HG02973 (cell line): ENCODE data around the gene TYSND1.
"Not testable (repeated sequence)": the region's sequence is repeated elsewhere in the genome, so short reads cannot be mapped to it uniquely, and the experiment has no call there.

Source experiments
- ATAC-seq: cut with Tn5 transposase; IDR thresholded peaks from one replicate; pipeline ENCODE4 v1.9.1; 2021; ENCODE audit warnings: moderate library complexity; ENCODE audit not compliant: unreplicated experiment

TYSND1 gene

DNA sequence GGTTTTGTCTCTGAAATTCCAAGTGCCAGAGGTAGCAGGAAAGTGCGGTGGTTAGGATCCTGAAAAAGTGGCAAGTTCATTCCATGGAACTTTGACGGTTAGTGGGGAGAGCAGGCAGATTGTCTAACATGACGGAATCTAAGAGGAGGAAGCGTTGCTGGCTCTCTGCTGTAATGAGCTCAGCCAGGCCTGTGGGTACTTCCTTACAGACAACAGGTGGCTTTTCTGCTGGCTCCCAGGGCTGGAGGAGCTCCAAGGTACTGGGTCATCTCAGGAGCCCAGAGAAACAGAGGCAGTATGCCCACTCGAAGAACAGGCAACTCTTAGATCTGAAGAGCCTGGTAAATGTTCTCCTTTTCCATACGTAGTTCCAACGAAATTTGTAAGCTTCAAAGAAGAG is 10.8 kb downstream of the TYSND1 start:
- ATAC-seq, result no peak

GRCh38 chr10:70135046-70135445 is 11.5 kb downstream of the TYSND1 start:
- ATAC-seq, result no peak

DNA sequence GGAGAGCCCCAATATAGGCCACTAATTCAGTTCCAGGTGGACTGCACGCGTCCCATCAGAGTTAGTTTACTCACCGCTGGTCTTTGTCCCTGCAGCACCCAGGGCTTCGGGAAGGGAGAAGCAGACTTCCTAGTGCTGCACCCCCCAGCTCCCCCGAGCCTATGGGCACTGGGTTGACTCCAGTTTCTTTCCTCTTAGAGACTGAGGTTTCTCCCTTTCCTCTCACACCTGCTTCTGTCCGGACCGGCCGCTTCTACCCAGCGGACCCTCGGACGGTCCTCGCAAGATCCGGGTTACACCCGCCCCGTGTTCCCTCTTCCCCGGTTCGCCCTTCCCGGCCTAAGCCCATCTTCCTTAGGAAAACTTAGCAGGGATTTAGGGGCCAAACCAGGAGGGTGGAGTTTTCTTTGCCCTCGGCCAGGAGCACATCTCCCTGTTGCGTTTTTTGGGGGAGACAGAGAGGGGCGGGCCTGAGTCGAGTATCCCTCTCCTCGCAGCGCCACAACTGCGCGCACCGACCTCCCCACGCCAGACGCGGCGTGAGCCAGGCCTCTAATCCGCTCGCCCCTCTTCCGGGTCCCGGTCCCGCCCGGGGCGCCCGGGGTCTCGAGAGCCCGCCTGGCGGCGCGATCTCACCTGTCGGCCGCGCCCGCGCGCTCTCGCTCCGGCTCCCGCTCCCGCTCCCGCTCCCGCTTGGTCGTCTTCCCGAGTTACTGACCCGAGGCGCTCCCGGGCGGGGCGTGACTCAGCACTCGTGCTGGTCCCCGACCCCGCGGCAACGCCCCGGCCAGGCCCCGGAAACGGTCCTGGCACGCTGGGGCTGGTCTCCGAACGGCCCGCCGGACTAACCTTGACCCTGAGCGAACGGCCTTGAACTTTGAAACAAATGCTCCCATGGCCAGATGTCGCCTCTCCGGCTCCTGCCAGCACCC is 14.1 kb downstream of the TYSND1 start, which contains the start of gene AIFM2:
Gene AIFM2, minus strand, starts transcription at position 728 of the 932 bp plus-strand sequence. CDS start 8,741 bp downstream, outside the sequence.
- peak; percentile 62 for ATAC-seq

DNA sequence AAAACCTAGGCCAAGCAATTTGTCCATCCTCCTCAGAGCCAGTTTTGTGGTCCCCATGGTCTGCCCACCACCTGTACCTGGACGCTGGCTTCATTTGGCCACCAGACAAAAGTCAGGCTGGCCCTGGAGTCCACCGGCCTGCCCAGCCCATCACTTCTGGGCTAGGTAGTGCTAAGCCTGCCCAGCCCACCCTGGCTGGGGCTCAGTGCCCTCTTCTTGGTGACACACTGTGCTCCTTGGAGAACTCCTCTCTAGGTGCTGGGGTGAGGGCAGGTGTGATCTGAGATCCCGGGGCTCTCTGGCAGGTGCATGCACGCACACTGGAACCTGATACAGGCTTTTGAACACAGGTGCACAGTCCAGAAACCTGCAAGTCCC is 15.0 kb downstream of the TYSND1 start:
- no peak for ATAC-seq

DNA sequence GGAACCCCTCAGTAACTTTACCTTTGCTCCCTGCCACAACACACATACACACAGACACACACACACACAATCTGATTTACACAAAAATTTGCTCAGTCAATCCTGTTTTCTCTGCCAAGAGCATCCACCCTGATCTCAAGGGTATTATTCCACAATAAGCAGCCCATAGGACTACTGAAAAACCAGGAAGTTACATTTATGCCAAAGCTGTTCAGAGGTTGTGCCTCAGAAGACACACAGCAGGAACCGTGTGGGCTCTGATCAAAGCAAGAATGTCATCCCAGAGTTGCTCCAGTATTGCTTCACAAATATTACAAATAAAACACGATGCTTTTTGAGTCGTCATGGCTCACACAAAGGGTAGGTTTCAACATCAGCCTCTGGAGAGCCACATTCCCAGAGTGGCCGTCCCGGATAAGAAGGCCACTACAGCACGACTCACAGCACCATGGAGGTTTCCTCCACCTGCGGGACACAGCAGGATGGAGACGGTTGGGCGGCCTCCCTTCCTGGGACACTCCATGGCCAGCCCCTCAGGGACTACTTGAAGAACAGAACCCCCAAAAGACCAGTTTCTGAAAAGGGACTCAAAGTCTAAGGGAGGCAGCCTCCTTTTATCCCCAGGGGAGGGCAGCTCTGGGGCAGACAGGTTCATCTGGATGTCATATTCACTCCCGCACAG is 15.5 kb downstream of the TYSND1 start:
- no peak for ATAC-seq

DNA sequence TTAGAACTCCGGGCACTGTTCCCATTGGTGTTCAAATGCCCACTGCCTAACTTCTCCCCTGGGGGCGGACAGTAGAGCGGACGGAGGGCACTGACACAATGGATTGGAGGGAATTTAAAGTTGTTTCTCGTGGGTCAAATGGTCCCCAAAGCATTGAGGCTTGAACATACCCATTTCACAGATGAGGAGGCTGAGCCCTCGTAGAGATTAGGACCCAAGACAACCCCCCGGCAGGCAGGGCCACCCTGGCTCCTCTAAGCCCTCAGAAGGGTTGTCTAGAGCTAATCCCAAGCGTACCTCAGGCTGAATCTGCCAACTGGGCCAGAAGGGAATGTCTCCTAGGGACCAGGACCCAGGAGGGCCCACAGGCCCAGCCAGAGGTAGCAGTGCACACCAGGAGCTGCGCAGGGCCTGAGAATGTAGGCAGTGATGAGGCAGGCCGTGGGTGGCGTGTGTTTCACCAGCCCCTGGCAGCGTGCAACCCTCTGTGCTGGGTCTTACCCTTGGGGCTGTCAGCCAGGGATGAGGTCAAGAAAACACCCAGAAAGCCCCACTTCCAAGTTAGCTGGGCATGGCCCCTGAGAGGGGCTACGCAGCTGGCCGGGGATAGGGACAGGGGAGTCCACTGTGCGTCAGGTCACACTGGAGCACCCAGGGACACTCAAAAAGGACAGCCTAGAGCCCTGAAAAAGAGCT is 19.7 kb downstream of the TYSND1 start:
- ATAC-seq, result no peak

- ATAC-seq, result no peak
Observed at GRCh38 chr10:70125918-70126552, 20.5 kb downstream of the TYSND1 start.

DNA sequence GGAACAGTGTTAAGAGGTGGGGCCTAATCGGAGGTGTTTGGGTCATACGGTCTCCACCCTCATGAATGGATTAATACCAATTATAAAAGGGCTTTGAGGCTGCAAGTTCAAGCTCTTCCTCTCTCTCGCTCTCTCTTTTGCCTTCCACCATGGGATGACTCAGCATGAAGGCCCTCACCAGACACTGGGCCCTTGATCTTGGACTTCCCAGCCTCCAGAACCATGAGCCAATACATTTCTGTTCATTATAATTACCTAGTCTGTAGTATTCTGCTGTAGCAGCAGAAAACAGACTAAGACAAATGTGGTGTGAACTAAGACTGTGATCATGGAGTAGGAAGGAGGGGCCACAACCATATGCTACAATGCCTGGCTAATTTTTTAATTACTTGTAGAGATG is 21.6 kb downstream of the TYSND1 start:
- no peak for ATAC-seq

DNA sequence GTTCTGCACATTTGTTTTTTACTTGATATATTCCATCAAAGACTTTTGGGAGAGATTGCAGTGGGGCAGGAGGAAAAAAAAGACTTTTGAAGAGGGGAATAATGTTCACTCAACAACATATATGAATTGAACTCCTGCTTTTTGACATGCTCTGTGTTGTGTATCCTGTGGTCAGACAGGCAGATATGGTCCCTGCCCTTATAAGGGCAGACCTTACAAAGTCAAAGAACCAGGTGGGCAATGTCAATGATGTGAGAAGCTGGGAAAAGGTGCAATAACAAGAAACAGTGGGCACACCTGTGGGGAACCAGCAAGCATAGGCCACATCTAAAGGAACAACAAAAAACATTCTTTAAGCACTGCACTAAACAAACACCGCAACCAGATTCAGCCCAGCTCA is 22.1 kb downstream of the TYSND1 start:
- no peak for ATAC-seq

DNA sequence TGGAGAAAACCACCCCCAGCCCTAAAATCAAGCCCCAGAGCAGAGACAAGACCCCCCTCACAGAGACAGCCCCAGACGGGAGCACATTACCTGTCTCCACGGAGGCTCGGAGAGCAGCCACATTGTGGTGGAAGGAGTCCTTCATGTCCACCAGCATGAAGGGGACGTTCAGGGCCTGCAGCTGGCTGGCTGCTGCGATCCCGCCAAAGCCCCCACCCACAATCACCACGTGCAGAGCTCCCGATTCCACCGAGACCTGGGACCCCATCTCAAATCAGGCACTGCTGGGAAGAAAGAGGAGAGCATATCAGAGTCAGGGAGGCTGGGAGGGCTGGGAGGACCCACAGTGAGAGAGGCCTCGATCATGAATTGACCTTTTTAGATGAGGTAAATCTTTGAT is 22.7 kb downstream of the TYSND1 start:
- ATAC-seq, result no peak

DNA sequence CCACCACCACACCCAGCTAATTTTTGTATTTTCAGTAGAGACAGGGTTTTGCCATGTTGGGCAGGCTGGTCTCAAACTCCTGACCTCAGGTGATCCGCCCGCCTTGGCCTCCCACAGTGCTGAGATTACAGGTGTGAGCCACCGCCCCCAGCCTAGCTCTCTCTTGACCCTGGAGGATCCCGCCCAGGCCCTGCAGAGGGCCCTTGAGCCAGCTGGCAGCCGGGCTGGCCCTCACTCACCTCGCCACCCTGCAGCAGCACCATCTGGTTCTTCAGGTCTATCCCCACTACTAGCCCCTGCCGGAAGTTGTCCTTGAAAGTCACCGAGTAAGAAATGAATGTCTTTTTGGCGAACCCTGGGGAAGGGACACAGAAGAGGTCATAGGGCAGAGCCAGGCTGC is 23.3 kb downstream of the TYSND1 start:
- ATAC-seq, result not testable (repeated sequence)

DNA sequence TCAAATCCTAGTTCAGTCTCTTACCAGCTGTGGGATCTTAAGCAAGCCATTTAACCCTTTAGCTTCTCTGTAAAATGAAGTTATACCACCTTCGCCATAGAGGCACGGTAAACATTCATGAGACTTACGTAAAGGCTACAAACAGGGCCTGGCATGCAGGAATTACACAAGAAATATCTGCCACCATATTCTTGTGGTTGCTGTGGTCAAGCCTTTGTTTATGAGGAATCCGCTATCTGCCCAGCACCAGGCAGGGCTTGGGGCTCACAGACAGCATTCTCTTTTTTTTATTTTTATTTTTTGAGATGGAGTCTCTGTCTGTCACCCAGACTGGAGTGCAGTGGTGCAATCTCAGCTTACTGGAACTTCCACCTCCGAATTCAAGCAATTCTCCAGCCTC is 23.8 kb downstream of the TYSND1 start:
- no peak for ATAC-seq

DNA sequence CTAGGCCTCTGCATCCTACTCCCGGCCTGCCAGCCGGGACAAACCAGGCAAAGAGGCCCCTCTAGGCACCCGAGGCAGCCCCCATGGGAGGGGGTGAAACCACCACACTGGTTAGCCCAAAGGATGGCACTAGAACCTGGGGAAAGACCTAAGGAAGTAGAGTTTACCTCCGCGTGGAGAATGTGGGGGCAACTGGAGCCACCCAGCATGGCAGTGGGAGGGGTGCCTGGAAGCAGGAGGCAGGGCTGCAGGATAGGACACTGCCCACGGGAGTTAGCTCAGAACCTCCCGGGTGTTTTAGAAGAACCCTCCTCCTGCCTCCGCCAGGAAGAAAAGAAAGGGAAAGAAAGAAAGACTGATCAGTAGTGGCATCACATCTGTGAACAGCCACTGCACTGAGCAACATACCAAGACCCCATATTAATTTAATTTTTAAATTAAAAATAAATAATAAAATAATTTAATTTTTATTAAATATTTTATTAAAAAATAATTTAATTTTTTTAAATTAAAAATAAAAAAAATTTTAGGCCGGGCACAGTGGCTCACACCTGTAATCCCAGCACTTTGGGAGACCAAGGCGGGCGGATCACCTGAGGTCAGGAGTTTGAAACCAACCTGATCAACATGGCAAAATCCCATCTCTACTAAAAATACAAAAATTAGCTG is 25.1 kb downstream of the TYSND1 start:
- ATAC-seq, result no peak

DNA sequence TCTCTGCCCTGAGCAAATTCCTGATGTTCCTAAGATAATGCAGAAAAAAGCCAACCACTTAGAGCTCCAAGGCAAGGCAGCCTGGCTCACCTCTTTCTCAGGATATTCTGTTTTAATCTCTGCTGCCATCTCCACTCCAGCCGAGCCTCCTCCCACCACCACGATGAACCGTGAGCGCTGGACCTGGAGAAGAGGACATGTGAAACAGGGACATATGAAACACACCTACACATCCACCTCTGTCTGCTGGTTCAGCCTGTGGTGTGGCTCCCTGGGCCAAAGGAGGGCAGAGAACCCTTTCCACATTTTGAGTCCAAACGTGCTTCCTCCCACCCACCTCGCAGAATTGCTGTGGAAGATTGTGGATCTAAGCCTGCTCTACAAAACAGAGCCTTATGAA is 26.1 kb downstream of the TYSND1 start:
- ATAC-seq, result no peak

GRCh38 chr10:70119623-70120022 is 26.9 kb downstream of the TYSND1 start:
- no peak for ATAC-seq

- ATAC-seq, result no peak
Observed at GRCh38 chr10:70119197-70119596, 27.3 kb downstream of the TYSND1 start.

GRCh38 chr10:70118196-70118595 is 28.3 kb downstream of the TYSND1 start:
- no peak for ATAC-seq

DNA sequence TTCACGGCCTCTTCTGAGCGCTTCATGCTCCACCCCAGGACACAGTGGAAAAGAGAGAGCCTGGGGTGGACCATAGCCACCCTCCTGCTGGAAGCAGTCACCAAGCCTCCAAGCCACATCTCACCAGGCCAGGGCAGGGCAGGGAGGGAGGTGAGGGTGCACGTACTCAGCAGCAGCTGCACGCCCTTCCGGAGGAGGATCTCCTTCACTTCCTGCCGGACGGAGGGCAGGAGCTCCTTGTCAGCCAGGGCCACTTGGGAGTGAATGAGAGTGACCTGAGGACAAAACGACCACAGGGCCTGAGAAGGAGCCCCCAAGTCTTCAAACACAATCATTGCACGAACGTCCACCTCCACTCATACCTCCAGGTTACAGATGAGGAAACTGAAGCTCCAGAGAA is 28.9 kb downstream of the TYSND1 start:
- no peak for ATAC-seq

DNA sequence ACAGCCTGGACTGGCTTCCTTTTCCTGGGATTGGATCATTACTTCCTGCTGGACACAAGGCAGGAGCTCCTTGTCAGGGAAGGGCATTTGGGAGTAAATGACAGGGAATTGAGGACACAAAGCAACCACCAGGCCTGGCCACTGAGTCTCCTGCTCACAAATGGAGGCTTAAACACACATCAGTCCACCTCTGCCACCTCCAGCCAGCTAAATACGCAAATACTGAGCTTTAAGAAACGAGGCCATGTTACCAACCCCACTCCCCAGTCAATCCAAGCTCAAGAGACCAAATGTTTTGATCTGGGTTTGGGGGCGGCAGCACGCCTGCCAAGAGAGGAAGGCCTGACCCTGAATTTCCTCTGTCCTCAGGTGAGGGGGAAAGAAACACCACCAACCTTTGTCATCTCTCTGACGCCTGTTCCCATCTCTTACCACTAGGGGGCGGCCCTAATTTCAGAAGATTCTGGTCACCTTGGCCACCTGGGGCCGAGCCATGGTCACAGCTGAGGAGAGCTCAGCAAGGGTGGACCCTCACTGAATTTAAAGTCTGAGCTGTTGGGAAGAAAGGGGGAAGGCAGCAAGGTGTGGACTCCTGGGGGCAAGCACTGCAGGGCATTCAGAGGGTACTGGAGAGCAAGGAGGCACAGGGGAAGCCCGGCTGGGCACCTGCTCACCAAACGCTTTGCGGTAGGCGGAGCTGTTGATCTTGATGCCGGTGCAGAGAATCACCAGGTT is 30.4 kb downstream of the TYSND1 start:
- no peak for ATAC-seq

DNA sequence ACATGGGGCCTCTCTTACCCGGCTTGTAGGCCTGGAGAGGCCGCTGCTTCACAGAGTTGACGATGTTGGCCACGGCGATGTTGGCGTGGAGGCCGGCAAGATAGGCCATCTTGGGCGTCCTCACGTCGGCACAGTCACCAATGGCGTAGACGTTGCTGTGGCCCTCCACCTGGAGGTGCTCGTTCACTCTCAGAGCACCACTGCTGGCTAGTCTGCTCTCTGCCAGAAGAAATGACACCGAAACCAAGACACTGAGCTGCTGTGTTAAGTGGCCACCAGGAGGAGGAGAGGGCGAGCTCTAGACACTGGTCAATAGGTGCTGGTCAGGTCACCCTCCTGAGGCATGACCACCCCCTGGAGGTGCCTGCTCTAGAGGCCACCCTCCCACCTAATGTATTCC is 31.6 kb downstream of the TYSND1 start:
- ATAC-seq, result no peak
